ENCODE measurements around the gene STOX1.
"Not testable (repeated sequence)": the region's sequence is repeated elsewhere in the genome, so short reads cannot be mapped to it uniquely, and the experiment has no call there.

The STOX1 gene

GRCh38 chr10:68857005-68857404, 29.7 kb downstream of the STOX1 start:
- no peak for TF ChIP-seq CTCF (conservative IDR thresholded peaks at IDR 0.05; ENCODE audit: control insufficient read depth, insufficient read depth, low read depth, low read length)
- DNase-seq (ENCODE audit: low read depth): no peak
- H3K4me3 ChIP-seq (ENCODE audit: control insufficient read depth, low read depth, low read length): no peak overlapping the region

DNA sequence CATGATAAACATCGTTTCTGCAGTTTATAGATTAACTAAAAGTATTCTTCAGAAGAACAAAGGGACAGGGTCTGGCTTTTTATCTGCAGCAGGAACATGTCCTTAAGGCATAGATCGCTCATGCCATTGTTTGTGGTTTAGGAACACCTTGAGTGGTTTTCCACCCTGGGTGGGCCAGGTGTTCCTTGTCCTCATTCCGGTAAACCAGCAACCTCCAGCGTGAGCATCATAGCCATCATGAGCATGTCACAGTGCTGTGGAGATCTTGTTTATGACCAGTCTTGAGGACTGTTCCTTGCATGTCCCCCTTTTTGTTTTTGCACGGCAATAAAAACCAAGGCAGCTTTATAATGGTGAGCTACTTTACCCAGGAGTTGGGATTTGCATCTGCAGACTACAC, 33.9 kb downstream of the STOX1 start:
- no peak overlapping the region for H3K4me3 ChIP-seq (ENCODE audit: control insufficient read depth, low read depth, low read length)
- TF ChIP-seq CTCF (conservative IDR thresholded peaks at IDR 0.05; ENCODE audit: control insufficient read depth, insufficient read depth, low read depth, low read length): no peak
- no peak for DNase-seq (ENCODE audit: low read depth)

- TF ChIP-seq CTCF (conservative IDR thresholded peaks at IDR 0.05; ENCODE audit: control insufficient read depth, insufficient read depth, low read depth, low read length): no peak
- DNase-seq (ENCODE audit: low read depth): no peak
- H3K4me3 ChIP-seq (ENCODE audit: control insufficient read depth, low read depth, low read length): no peak overlapping the region
Measured at GRCh38 chr10:68864611-68865010, 37.3 kb downstream of the STOX1 start.

GRCh38 chr10:68868173-68868572, 40.8 kb downstream of the STOX1 start:
- DNase-seq (ENCODE audit: low read depth); H3K4me3 ChIP-seq (ENCODE audit: control insufficient read depth, low read depth, low read length): not testable (repeated sequence)

DNA sequence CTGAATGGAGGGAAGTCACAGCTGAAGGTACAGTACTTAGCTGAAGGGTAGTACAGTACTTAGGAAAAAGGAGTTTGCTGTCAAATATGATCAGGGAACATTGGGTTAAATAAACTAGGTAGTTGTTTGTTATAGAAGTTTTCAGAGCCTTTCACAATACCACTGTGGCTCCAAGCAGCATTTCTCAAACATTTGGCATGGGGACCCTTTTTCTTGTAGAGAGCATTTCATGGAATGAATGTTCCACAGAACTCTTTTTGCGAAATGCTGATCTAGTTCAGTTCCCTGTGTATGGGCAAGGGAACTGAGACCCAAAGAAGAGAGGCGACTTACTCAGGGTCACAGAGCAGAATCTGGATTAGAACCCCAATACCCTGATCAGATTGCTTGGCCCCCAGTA, 42.3 kb downstream of the STOX1 start:
- DNase-seq (ENCODE audit: low read depth): peak; percentile 10
- TF ChIP-seq CTCF (conservative IDR thresholded peaks at IDR 0.05; ENCODE audit: control insufficient read depth, insufficient read depth, low read depth, low read length): no peak

DNA sequence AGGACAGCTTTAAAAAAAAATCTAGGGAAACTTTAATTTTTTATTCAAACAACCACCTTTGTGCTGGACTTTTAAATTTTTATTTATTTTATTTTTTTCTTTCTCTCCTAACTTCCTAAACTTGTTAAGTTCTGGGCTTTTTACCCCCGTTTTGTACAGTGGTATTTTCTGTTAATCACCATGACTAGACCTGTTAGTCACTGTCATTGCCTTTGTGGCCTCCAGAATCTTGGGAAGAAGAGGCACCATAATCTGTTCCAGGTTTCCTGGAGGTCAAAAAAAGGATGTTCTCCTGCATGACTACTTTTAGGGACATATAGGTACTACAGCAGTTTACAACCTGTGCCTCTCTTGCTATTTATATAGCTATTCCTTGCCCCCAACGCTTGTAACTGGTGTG, 42.7 kb downstream of the STOX1 start:
- peak; percentile 31 for DNase-seq (ENCODE audit: low read depth)
- H3K4me3 ChIP-seq (ENCODE audit: control insufficient read depth, low read depth, low read length): no peak overlapping the region
- no peak for TF ChIP-seq CTCF (conservative IDR thresholded peaks at IDR 0.05; ENCODE audit: control insufficient read depth, insufficient read depth, low read depth, low read length)

More for the DNA sequence above, 42.3 kb downstream of the STOX1 start:
- H3K4me3 ChIP-seq (ENCODE audit: control insufficient read depth, low read depth, low read length): no peak overlapping the region

- TF ChIP-seq CTCF (conservative IDR thresholded peaks at IDR 0.05; ENCODE audit: control insufficient read depth, insufficient read depth, low read depth, low read length): no peak
Measured at GRCh38 chr10:68870545-68871104, 43.3 kb downstream of the STOX1 start.

More at GRCh38 chr10:68870545-68871104, 43.3 kb downstream of the STOX1 start:
- no peak for DNase-seq (ENCODE audit: low read depth)
- H3K4me3 ChIP-seq (ENCODE audit: control insufficient read depth, low read depth, low read length): no peak overlapping the region
